Endodermal cell (in vitro differentiated cells): ENCODE measurements around the gene RFC5. TPM values are rescaled to one million over a fixed set of nuclear protein-coding genes. Genes with fewer than 3 reads are reported as not detected.
A peak's percentile ranks its signal among the peaks of the same experiment; 100 is the strongest.
"Not testable (repeated sequence)": the region's sequence is repeated elsewhere in the genome, so short reads cannot be mapped to it uniquely, and the experiment has no call there.

Source experiments
- DNase-seq: peaks from one replicate; pipeline ENCODE4 v3.0.0-alpha.2; 2017
- H3K27ac ChIP-seq: 2 replicates; pipeline ENCODE4 v1.5.1; 2013; ENCODE audit warnings: mild to moderate bottlenecking, low read depth, low read length, moderate library complexity
- H3K27me3 ChIP-seq: 2 replicates; pipeline ENCODE4 v1.6.1; 2013; ENCODE audit warnings: mild to moderate bottlenecking, low read length, moderate library complexity; ENCODE audit not compliant: insufficient read depth, control insufficient read depth, poor library complexity, severe bottlenecking
- H3K36me3 ChIP-seq: 2 replicates; pipeline ENCODE4 v1.7.0; 2013; ENCODE audit warnings: mild to moderate bottlenecking, low read length, moderate library complexity; ENCODE audit not compliant: control insufficient read depth, insufficient read depth
- H3K4me1 ChIP-seq: one replicate; pipeline ENCODE4 v1.7.0; 2013; ENCODE audit warnings: low read length; ENCODE audit not compliant: control insufficient read depth, insufficient read depth
- H3K4me3 ChIP-seq: 2 replicates; pipeline ENCODE4 v1.5.1; 2013; ENCODE audit warnings: mild to moderate bottlenecking, low read length, moderate library complexity
- H3K9ac ChIP-seq: 2 replicates; pipeline ENCODE4 v1.6.1; 2013; ENCODE audit warnings: mild to moderate bottlenecking, low read length, moderate library complexity; ENCODE audit not compliant: poor library complexity, severe bottlenecking; ENCODE audit errors: extremely low read depth
- H3K9me3 ChIP-seq: 2 replicates; pipeline ENCODE4 v1.6.1; 2013; ENCODE audit warnings: mild to moderate bottlenecking, low read length, moderate library complexity; ENCODE audit not compliant: control insufficient read depth
- H3K27ac Mint-ChIP-seq: 2 replicates; pipeline ENCODE4 v1.8.0; 2020; ENCODE audit warnings: mixed read lengths
- H3K27me3 Mint-ChIP-seq: 2 replicates; pipeline ENCODE4 v1.8.0; 2021; ENCODE audit warnings: mild to moderate bottlenecking, mixed read lengths; ENCODE audit not compliant: insufficient read depth
- H3K36me3 Mint-ChIP-seq: 2 replicates; pipeline ENCODE4 v1.8.0; 2020; ENCODE audit warnings: low read depth, mixed read lengths
- H3K4me1 Mint-ChIP-seq: 2 replicates; pipeline ENCODE4 v1.8.0; 2020; ENCODE audit warnings: mixed read lengths
- H3K4me3 Mint-ChIP-seq: 2 replicates; pipeline ENCODE4 v1.8.0; 2020; ENCODE audit warnings: mild to moderate bottlenecking, moderate library complexity, mixed read lengths
- H3K9me3 Mint-ChIP-seq: 2 replicates; pipeline ENCODE4 v1.8.0; 2020; ENCODE audit warnings: mild to moderate bottlenecking, mixed read lengths
- WGBS, 2 experiments: methylation state at CpG; one replicate each; pipeline versions ENCODE4 v1.1.5 to v1.1.7; 2013; ENCODE audit warnings: missing lambda C conversion rate in 2 of 2, mixed read lengths in 1 of 2; ENCODE audit not compliant: insufficient coverage in 1 of 2, insufficient read length in 1 of 2; 5-methylcytosine and 5-hydroxymethylcytosine counted together
- total RNA-seq, 2 donors: library from RNA; stranded (reverse); fragmentation: NEBNext Ultra II Directional in 1 of 2; extraction: Animal tissue kit (Norgen Biotek cat#: 25700) in 1 of 2; gene quantifications; 2 replicates in 1 of 2; 3 replicates in 1 of 2; pipeline ENCODE4 v1.2.1, GENCODE V29; 2021
- TF ChIP-seq, protein P1 (sequence below): fragments of 200-600 bp; sonication (generic); conservative IDR thresholded peaks from 2 replicates; pipeline ENCODE4 v1.5.0; 2021; ENCODE audit warnings: antibody characterized with exemption, mild to moderate bottlenecking

RFC5 gene
- total RNA-seq, 2 donors from 2014 or later: 32.2 to 46.2 TPM

DNA sequence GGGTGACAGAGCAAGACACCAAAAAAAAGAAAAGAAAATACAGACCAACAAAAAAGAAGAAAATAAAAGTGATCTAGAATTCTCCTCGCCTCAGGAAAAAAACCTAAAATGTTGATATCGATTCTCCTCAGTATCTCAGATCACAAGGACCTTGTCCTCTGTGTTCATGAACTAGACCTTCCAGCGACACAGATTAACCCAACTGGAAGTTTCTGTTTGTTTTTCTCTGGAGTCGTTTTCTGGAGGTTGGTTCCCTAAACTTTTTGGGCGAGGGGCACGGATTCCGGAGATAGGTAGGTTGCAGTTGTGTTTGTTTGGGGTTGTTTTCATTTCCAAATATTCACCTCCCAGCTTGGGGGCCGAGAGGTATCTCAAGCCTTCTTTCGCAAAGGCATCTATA, 559 bp upstream of the RFC5 start:
- Histone ChIP-seq H3K9ac (no peak overlapping the region), H3K4me1 (no peaks in the 10 kb centered on the region), H3K4me3 (no peak overlapping the region), H3K9me3 (no peaks in the 10 kb centered on the region), H3K27ac (no peak overlapping the region), H3K36me3 (peaks cover 22% of the 10 kb centered on the region), H3K27me3 (no peaks in the 10 kb centered on the region)
- TF ChIP-seq, protein P1, sequence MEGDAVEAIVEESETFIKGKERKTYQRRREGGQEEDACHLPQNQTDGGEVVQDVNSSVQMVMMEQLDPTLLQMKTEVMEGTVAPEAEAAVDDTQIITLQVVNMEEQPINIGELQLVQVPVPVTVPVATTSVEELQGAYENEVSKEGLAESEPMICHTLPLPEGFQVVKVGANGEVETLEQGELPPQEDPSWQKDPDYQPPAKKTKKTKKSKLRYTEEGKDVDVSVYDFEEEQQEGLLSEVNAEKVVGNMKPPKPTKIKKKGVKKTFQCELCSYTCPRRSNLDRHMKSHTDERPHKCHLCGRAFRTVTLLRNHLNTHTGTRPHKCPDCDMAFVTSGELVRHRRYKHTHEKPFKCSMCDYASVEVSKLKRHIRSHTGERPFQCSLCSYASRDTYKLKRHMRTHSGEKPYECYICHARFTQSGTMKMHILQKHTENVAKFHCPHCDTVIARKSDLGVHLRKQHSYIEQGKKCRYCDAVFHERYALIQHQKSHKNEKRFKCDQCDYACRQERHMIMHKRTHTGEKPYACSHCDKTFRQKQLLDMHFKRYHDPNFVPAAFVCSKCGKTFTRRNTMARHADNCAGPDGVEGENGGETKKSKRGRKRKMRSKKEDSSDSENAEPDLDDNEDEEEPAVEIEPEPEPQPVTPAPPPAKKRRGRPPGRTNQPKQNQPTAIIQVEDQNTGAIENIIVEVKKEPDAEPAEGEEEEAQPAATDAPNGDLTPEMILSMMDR: no peak
- peaks cover 17% of the 10 kb centered on the region for H3K36me3 Mint-ChIP-seq
- H3K9me3 Mint-ChIP-seq: peaks cover 4% of the 10 kb centered on the region
- peak overlapping the region; percentile 48 for H3K27ac Mint-ChIP-seq
- WGBS, 2 experiments: 74 to 78% methylated on average over 4 to 6 of the region's 9 CpGs
- peaks cover 11% of the 10 kb centered on the region for H3K4me1 Mint-ChIP-seq
- no peak for DNase-seq
- peak overlapping the region; percentile 82 for H3K4me3 Mint-ChIP-seq
- peaks cover 2% of the 10 kb centered on the region for H3K27me3 Mint-ChIP-seq

DNA sequence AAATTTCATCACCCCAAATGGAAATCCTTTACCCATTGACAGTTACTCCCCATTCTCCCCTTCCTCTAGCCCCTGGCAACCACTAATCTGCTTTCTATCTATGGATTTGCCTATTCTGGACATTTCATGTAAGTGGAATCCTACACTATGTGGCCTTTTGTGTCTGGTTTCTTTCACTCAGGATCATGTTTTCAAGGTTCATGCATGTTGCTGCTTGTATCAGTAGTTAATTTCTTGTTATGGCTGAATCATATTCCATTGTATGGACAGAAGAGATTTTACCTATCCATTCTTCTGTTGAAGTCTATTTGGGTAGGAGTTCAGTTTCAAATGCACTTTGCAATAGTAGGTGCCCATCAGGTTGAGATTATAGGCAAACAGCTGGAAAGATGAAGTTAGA, 1.4 kb downstream of the RFC5 start:
- no peak overlapping the region for H3K9ac ChIP-seq
- no peaks in the 10 kb centered on the region for H3K4me1 ChIP-seq
- no peaks in the 10 kb centered on the region for H3K27me3 ChIP-seq
- DNase-seq: no peak
- TF ChIP-seq, protein P1: no peak
- no peak overlapping the region for H3K27ac Mint-ChIP-seq
- H3K27me3 Mint-ChIP-seq: peaks cover 2% of the 10 kb centered on the region
- H3K9me3 ChIP-seq: no peaks in the 10 kb centered on the region
- H3K36me3 Mint-ChIP-seq: peaks cover 28% of the 10 kb centered on the region
- peaks cover 11% of the 10 kb centered on the region for H3K4me1 Mint-ChIP-seq
- H3K4me3 Mint-ChIP-seq: peak overlapping the region; percentile 82
- H3K27ac ChIP-seq: no peak overlapping the region
- H3K36me3 ChIP-seq: peaks cover 39% of the 10 kb centered on the region
- H3K4me3 ChIP-seq: peak overlapping the region; percentile 93
- H3K9me3 Mint-ChIP-seq: peaks cover 4% of the 10 kb centered on the region

DNA sequence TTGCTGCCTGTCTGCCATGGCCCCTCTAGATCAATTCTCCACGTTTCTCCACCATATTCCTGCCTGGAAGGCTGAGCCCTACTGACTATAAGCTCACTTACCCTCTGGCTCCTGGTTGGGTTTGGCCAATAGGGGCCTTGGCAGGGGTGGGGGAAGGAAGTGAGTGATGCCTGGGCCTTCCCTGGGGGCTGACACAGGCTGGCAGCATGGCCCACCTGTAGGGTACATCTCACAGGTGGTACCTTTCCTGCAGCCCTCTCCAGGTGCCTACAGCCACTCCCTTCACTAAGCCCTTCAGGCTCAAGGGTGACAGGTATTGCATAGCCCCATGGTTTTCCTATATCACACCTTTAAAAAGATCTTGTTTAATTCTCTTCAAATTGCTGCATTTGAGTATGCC, 3.5 kb downstream of the RFC5 start:
- no peaks in the 10 kb centered on the region for H3K27me3 ChIP-seq
- H3K4me1 ChIP-seq: no peaks in the 10 kb centered on the region
- TF ChIP-seq, protein P1: no peak
- 100% methylated on average over 1 of the region's 1 CpG; no CpG with 5 or more reads in 1 of the 2 experiments for WGBS, 2 experiments
- Mint-ChIP-seq H3K27ac (no peak overlapping the region), H3K27me3 (peaks cover 2% of the 10 kb centered on the region), H3K4me1 (peaks cover 5% of the 10 kb centered on the region), H3K9me3 (no peaks in the 10 kb centered on the region), H3K36me3 (peaks cover 34% of the 10 kb centered on the region), H3K4me3 (no peak overlapping the region)
- DNase-seq: no peak
- H3K36me3 ChIP-seq: peaks cover 54% of the 10 kb centered on the region
- no peaks in the 10 kb centered on the region for H3K9me3 ChIP-seq
- H3K9ac ChIP-seq: no peak overlapping the region
- H3K4me3 ChIP-seq: no peak overlapping the region
- no peak overlapping the region for H3K27ac ChIP-seq

DNA sequence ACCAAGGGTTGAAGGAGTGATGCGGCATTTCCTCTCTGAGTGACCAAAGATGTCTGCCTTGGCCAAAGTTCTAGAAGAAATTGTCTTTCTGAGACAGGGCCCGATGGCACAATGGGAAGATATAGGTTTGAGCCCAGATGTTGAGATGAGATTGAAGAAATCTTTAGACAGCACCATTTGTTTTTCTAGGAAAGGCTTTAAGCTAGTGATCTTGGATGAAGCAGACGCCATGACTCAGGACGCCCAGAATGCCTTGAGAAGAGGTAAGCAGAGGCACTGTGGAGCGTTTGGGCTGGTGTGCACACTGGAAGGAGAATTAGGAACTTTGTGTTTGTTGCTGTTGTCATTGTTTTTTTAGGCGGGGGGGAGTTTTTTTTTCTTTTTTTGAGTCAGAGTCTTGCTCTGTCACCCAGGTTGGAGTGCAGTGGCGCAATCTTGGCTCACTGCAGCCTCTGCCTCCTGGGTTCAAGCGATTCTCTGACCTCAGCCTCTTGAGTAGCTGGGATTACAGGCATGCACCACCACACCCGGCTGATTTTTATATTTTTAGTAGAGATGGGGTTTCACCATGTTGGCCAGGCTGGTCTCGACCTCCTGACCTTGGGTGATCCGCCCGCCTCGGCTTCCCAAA, 5.7 kb downstream of the RFC5 start:
- not testable (repeated sequence) for H3K4me1 ChIP-seq, H3K27me3 Mint-ChIP-seq, DNase-seq, H3K4me1 Mint-ChIP-seq, H3K4me3 ChIP-seq, H3K9me3 Mint-ChIP-seq, H3K27ac Mint-ChIP-seq, H3K27ac ChIP-seq, H3K9me3 ChIP-seq, H3K9ac ChIP-seq, H3K27me3 ChIP-seq, H3K4me3 Mint-ChIP-seq
- H3K36me3 Mint-ChIP-seq: peaks cover 54% of the 10 kb centered on the region
- 90 to 93% methylated on average over 12 to 13 of the region's 13 CpGs for WGBS, 2 experiments
- peaks cover 73% of the 10 kb centered on the region for H3K36me3 ChIP-seq
